Gastroesophageal sphincter (tissue), 4 donors: ENCODE data around the gene PPP4R1. TPM values are rescaled to one million over a fixed set of nuclear protein-coding genes. Genes with fewer than 3 reads are reported as not detected.

Source experiments
- ATAC-seq: fragments of 150-250 bp; one replicate; pipeline ENCODE4 v1.9.1; 2016; ENCODE audit warnings: mild to moderate bottlenecking, moderate library complexity
- H3K27ac ChIP-seq, 4 donors: fragments of 200-600 bp; sonication (generic) in 3 of 4; 1 replicate in 3 of 4; 2 replicates in 1 of 4; pipeline ENCODE4 v1.5.1; 2016 to 2019
- H3K27me3 ChIP-seq: fragments of 200-600 bp; sonication (generic); one replicate; pipeline ENCODE4 v1.5.1; 2019
- H3K36me3 ChIP-seq, 2 donors: fragments of 200-600 bp; sonication (generic); one replicate each; pipeline ENCODE4 v1.5.1; 2019; ENCODE audit warnings: control low read depth in 1 of 2
- H3K4me1 ChIP-seq, 3 donors: fragments of 200-600 bp; sonication (generic); 1 replicate in 2 of 3; 2 replicates in 1 of 3; pipeline ENCODE4 v1.5.1; 2016 to 2019; ENCODE audit warnings: control low read depth in 2 of 3
- H3K4me3 ChIP-seq, 2 donors: fragments of 200-600 bp; sonication (generic); one replicate each; pipeline ENCODE4 v1.5.1; 2019; ENCODE audit warnings: mild to moderate bottlenecking in 1 of 2, moderate library complexity in 1 of 2
- H3K9me3 ChIP-seq, 3 donors: fragments of 200-600 bp; sonication (generic); one replicate each; pipeline ENCODE4 v1.5.1; 2017 to 2019; ENCODE audit warnings: control low read depth in 2 of 3
- EP300 ChIP-seq: sonication (generic); formaldehyde crosslinking; IDR thresholded peaks from one replicate; pipeline ENCODE4 v1.6.1; 2017; ENCODE audit warnings: antibody characterized with exemption, mild to moderate bottlenecking
- POLR2A ChIP-seq, 2 donors: fragments of 450-650 bp; IDR thresholded peaks; one replicate each; pipeline ENCODE4 v1.6.1; 2017; ENCODE audit warnings: antibody characterized with exemption in 2 of 2, mild to moderate bottlenecking in 2 of 2, moderate library complexity in 1 of 2
- POLR2AphosphoS5 ChIP-seq: sonication (generic); formaldehyde crosslinking; IDR thresholded peaks from one replicate; pipeline ENCODE4 v1.6.1; 2017; ENCODE audit warnings: antibody characterized with exemption
- WGBS, 2 donors: methylation state at CpG; one replicate each; pipeline ENCODE4 v1.1.5; 2018; ENCODE audit warnings: low coverage in 1 of 2; 5-methylcytosine and 5-hydroxymethylcytosine counted together
- small RNA-seq, 4 donors: library from RNA; depleted of rRNA; stranded (forward); fragments of <200 nt; gene quantifications; one replicate each; pipeline ENCODE3, GENCODE V24; 2016
- total RNA-seq, 4 donors: library from RNA; depleted of rRNA; stranded (reverse); fragments of >200 nt; gene quantifications; one replicate each; pipeline ENCODE4 v1.1.0, GENCODE V29; 2016
- TF ChIP-seq, protein P1 (sequence below), 4 experiments: fragments of 200-600 bp in 2 of 4; fragments of 450-650 bp in 2 of 4; sonication (generic) in 1 of 4; IDR thresholded peaks; one replicate each; pipeline ENCODE4 v1.5.1; 2017 to 2019; ENCODE audit warnings: antibody characterized with exemption in 4 of 4, mild to moderate bottlenecking in 2 of 4, moderate library complexity in 2 of 4

PPP4R1 gene
- total RNA-seq, 4 donors from 2014 or later, result 91.1 to 174 (median 117) TPM

DNA sequence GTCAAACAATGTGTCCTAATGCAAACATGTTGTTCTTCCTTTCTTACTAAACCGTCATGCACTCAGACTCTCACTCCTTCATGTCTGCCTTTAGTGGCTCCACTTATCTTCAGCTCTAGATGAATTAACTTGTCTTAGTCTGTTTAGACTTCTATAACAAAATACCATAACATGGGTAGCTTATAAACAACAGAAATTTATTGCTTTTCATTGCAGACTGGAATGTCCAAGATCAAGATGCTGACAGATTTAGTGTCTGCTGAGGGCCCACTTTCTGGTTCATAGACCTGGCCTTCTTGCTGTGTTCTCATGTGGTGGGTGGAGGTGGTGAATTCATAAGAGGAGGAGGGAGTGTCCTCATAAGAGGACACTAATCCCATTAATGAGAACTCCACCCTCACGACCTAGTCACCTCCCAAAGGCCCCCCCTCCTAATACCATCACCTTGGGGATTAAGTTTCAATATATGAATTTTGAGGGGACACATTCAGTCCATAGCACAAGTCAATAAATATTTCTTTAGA lies 106.7 kb downstream of the PPP4R1 start:
- no peak overlapping the region for H3K4me3 ChIP-seq
- WGBS, 2 donors, result 58 to 64% methylated on average over 2 of the region's 2 CpGs
- peaks cover 0 to 8% (median 0%) of the 10 kb centered on the region in 3 donors for H3K9me3 ChIP-seq
- no peak overlapping the region for H3K27ac ChIP-seq
- TF ChIP-seq EP300 (no peak), POLR2AphosphoS5 (no peak), POLR2A (IDR thresholded peaks at IDR 0.05) (no peak)
- TF ChIP-seq, protein P1, sequence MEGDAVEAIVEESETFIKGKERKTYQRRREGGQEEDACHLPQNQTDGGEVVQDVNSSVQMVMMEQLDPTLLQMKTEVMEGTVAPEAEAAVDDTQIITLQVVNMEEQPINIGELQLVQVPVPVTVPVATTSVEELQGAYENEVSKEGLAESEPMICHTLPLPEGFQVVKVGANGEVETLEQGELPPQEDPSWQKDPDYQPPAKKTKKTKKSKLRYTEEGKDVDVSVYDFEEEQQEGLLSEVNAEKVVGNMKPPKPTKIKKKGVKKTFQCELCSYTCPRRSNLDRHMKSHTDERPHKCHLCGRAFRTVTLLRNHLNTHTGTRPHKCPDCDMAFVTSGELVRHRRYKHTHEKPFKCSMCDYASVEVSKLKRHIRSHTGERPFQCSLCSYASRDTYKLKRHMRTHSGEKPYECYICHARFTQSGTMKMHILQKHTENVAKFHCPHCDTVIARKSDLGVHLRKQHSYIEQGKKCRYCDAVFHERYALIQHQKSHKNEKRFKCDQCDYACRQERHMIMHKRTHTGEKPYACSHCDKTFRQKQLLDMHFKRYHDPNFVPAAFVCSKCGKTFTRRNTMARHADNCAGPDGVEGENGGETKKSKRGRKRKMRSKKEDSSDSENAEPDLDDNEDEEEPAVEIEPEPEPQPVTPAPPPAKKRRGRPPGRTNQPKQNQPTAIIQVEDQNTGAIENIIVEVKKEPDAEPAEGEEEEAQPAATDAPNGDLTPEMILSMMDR (IDR thresholded peaks at IDR 0.05), result no peak
- no peaks in the 10 kb centered on the region for H3K36me3 ChIP-seq
- no peaks in the 10 kb centered on the region for H3K27me3 ChIP-seq
- ATAC-seq, result no peak
- H3K4me1 ChIP-seq, result peaks cover 0 to 27% (median 0%) of the 10 kb centered on the region in 3 donors

DNA sequence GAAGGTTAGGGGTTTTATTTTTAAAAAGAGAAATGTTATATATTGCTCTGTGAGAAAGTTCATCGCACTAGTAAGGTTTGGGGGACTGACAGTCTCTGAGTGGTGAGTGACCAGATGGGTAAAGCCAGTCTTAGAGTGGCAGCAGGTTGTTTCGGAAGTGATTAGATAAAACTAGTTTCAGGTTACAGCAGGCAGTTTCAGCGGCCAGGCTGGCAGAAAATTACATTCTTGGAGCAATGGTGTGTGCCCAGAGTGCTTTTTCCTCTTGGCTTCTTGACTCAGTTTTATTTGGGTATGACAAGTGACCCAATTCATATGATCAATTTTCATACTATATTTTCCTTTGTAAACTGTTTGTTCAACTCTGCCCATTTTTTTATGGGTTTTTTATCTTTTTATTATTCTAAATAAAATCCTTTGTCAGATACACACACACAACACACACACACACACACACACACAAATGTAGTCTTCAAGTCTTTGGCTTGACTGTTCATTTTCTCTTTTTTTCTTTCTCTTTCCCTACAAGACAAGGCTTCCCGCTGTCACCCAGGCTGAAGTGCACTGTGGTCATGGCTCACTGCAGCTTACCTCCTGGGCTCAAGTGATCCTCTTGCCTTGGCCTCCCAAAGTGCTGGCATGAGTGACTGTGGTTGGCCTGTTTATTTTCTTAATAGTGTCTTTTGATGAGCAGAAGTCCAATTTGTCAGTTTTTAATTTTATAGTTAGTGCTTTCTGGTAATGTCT lies 108.1 kb downstream of the PPP4R1 start:
- no peak for TF ChIP-seq POLR2A (IDR thresholded peaks at IDR 0.05)
- TF ChIP-seq POLR2AphosphoS5, result no peak
- TF ChIP-seq EP300, result no peak
- TF ChIP-seq, protein P1 (IDR thresholded peaks at IDR 0.05), result no peak

More for the DNA sequence above, 108.1 kb downstream of the PPP4R1 start:
- H3K4me1 ChIP-seq, result peaks cover 0 to 27% (median 0%) of the 10 kb centered on the region in 3 donors
- no peak overlapping the region for H3K4me3 ChIP-seq
- WGBS, 2 donors, result 76 to 82% methylated on average over 4 of the region's 4 CpGs
- peaks cover 0 to 11% (median 0%) of the 10 kb centered on the region in 3 donors for H3K9me3 ChIP-seq
- peaks cover 0 to 5% of the 10 kb centered on the region in 2 donors for H3K36me3 ChIP-seq
- no peak for ATAC-seq
- H3K27ac ChIP-seq, result no peak overlapping the region
- H3K27me3 ChIP-seq, result no peaks in the 10 kb centered on the region

Small RNA genes within 50 kb of the gene (small RNA-seq; reads per million reads assigned to genes)
- gene RNU2-27P, result 0 reads per million in 4 donors
- 0 reads per million in 4 donors for gene RNU6-903P

Other genes starting within 250 kb of the PPP4R1 start
- gene RALBP1, start 139.0 kb downstream of the PPP4R1 start, total RNA-seq, result 100 to 1,000 TPM in 3 of 4 donors, 10 to 100 TPM in 1; 92.9 to 157 (median 131) TPM
- gene RAB31, start 93.7 kb upstream of the PPP4R1 start, total RNA-seq, result 100 to 1,000 TPM; 108 to 181 (median 136) TPM